Measurements from ENCODE around the gene EDA.

The EDA gene

GRCh38 chrX:70043685-70044084 is 427.8 kb downstream of the EDA start:
- no peaks in the 10 kb centered on the region for H3K36me3 Mint-ChIP-seq
- no peak overlapping the region for H3K27ac Mint-ChIP-seq
- no peaks in the 10 kb centered on the region for H3K9me3 Mint-ChIP-seq
- no peaks in the 10 kb centered on the region for H3K4me1 Mint-ChIP-seq
- H3K4me3 Mint-ChIP-seq, result no peak overlapping the region
- H3K27me3 Mint-ChIP-seq, result no peaks in the 10 kb centered on the region

GRCh38 chrX:70044541-70045245 is 428.8 kb downstream of the EDA start:
- no peaks in the 10 kb centered on the region for H3K4me1 Mint-ChIP-seq
- H3K9me3 Mint-ChIP-seq, result no peaks in the 10 kb centered on the region
- no peak overlapping the region for H3K27ac Mint-ChIP-seq
- H3K36me3 Mint-ChIP-seq, result no peaks in the 10 kb centered on the region
- H3K4me3 Mint-ChIP-seq, result no peak overlapping the region
- no peaks in the 10 kb centered on the region for H3K27me3 Mint-ChIP-seq

DNA sequence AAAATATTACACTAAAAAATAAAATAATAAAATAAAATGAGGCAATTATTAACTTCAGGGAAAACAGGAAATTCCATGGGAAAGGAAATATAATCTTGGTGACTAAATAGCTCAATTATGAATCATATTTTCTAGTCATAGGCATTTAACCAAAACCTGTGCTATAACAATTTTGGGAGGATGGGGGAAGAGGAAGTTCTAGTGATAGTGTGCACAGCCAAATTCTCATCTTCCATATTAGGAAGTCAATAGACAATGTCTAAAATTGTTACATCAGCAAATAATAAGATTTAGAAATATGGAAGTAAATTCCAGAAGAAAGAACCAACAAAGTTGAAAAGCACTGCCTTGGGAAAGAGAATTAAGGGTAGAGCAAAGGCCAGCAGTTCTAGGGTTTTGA is 431.1 kb downstream of the EDA start:
- Mint-ChIP-seq H3K4me3 (no peak overlapping the region), H3K9me3 (no peaks in the 10 kb centered on the region), H3K36me3 (no peaks in the 10 kb centered on the region), H3K27me3 (no peaks in the 10 kb centered on the region), H3K27ac (no peak overlapping the region), H3K4me1 (no peaks in the 10 kb centered on the region)

DNA sequence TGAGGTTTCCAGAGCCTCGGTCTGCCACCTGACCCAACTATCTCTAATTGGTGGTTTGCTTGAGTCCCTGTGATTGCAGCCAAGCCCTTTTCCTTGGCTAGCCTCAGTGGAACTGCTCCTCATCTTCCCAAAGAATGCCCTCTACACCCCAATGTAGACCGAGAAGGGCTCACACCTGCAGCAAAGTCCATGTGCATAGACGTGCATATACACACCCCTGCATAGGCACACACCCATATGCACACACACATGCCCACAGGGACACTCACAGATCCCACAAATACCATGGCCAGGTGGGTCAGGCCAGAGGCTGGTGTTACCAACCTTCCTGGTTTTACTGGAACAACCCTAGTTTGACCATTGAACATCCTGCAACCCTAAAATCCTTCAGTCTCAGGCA is 433.5 kb downstream of the EDA start:
- H3K27ac Mint-ChIP-seq, result no peak overlapping the region
- no peaks in the 10 kb centered on the region for H3K4me1 Mint-ChIP-seq
- H3K36me3 Mint-ChIP-seq, result no peaks in the 10 kb centered on the region
- no peaks in the 10 kb centered on the region for H3K9me3 Mint-ChIP-seq
- no peak overlapping the region for H3K4me3 Mint-ChIP-seq
- no peaks in the 10 kb centered on the region for H3K27me3 Mint-ChIP-seq

DNA sequence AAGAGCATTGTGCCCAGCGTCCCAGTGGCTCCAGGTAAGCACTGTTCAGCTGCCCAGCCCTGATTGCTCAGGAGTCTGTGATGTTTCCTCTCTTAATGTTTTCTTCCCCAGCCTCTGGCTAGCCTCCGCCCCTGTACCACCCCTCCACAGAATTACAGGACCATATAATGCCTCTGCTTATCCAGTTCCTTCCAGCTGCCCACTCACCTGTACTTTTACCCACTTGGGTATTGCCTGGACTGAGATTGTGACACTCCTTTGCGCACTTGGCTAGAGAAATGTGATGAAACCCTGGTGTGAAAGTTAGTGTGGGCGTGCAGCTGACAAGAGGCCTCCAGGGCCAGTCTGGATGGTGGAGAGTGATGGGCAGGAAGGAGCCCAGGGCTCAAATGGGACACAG is 434.0 kb downstream of the EDA start, which contains the start of gene AWAT2:
Gene AWAT2, minus strand, starts transcription at position 14 of the 400 bp plus-strand sequence. Its CDS starts 6 bp downstream, at position 8.
- H3K36me3 Mint-ChIP-seq, result no peaks in the 10 kb centered on the region
- no peak within 1 kb of the TSS for H3K27ac Mint-ChIP-seq
- no peak within 1 kb of the TSS for H3K4me3 Mint-ChIP-seq
- H3K4me1 Mint-ChIP-seq, result no peaks in the 10 kb centered on the region
- H3K9me3 Mint-ChIP-seq, result no peaks in the 10 kb centered on the region
- H3K27me3 Mint-ChIP-seq, result no peaks in the 10 kb centered on the region

DNA sequence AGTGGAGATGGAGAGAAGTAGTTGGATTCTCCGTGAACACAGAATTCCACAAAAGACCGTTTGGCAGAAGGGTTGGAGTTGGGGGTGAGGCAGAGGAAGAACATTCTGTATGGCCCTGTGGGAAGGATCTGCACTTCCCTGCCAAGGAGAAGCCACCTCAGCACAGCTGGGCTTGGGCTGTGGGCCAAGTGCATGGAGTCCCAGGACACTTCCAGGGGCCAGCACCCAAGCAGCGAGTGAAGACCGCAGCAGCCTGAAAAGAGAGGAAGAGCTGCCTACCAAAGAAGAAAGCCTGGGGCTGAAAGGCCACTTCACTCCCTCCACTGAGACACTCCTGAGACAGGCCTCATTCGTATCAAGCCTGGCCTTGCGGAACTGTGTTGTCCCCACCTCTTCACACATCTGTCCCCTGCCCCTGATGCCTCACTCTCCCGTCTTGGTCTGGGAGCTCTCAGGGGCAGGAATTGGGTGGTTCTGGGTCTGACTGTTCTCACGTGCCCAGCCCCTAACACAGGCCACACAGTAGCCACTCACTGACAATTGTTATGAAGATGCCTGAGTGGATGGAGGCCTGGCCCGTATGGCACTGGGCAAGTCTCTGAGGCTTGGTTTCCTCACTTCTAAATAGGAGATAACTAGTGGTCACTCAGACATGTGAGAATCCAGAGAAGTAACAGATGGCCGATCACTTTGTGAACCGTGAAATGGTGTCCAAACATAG is 437.1 kb downstream of the EDA start:
- Mint-ChIP-seq H3K27me3 (no peaks in the 10 kb centered on the region), H3K27ac (no peak overlapping the region), H3K4me3 (no peak overlapping the region), H3K9me3 (no peaks in the 10 kb centered on the region), H3K36me3 (no peaks in the 10 kb centered on the region), H3K4me1 (no peaks in the 10 kb centered on the region)

DNA sequence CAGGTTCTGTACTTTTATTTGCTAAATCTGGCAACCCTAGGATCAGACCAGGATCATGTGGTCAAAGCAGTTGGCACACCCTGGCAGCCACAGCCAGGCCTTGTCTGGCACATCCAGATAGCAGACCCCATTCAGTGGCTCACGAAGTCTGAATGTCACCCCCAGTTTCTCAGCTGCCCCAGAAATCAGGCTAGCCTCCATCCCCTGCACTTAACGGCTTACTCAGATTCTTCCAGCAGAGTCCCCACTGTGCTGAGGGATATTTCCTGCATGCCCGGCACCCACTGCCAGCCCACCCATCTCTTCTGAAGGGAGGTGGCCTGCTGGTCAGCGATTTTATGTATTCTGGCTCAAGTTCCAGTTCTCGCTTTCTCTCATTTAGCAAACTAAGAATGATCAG is 438.5 kb downstream of the EDA start:
- no peak overlapping the region for H3K4me3 Mint-ChIP-seq
- no peaks in the 10 kb centered on the region for H3K4me1 Mint-ChIP-seq
- no peaks in the 10 kb centered on the region for H3K36me3 Mint-ChIP-seq
- no peaks in the 10 kb centered on the region for H3K9me3 Mint-ChIP-seq
- H3K27me3 Mint-ChIP-seq, result no peaks in the 10 kb centered on the region
- H3K27ac Mint-ChIP-seq, result no peak overlapping the region

- H3K27ac Mint-ChIP-seq, result no peak within 1 kb of the TSS
- H3K27me3 Mint-ChIP-seq, result no peaks in the 10 kb centered on the region
- H3K36me3 Mint-ChIP-seq, result no peaks in the 10 kb centered on the region
- no peak within 1 kb of the TSS for H3K4me3 Mint-ChIP-seq
- no peaks in the 10 kb centered on the region for H3K4me1 Mint-ChIP-seq
- no peaks in the 10 kb centered on the region for H3K9me3 Mint-ChIP-seq
Observed at GRCh38 chrX:70062076-70062475, 446.2 kb downstream of the EDA start, which contains the start of gene OTUD6A. Gene OTUD6A, plus strand, starts transcription at chrX:70062457. Its CDS starts 68 bp downstream, at chrX:70062525.

- no peak overlapping the region for H3K27ac Mint-ChIP-seq
- H3K36me3 Mint-ChIP-seq, result no peaks in the 10 kb centered on the region
- no peaks in the 10 kb centered on the region for H3K27me3 Mint-ChIP-seq
- H3K9me3 Mint-ChIP-seq, result no peaks in the 10 kb centered on the region
- no peak overlapping the region for H3K4me3 Mint-ChIP-seq
- no peaks in the 10 kb centered on the region for H3K4me1 Mint-ChIP-seq
Observed at GRCh38 chrX:70062961-70063550, 447.1 kb downstream of the EDA start.

DNA sequence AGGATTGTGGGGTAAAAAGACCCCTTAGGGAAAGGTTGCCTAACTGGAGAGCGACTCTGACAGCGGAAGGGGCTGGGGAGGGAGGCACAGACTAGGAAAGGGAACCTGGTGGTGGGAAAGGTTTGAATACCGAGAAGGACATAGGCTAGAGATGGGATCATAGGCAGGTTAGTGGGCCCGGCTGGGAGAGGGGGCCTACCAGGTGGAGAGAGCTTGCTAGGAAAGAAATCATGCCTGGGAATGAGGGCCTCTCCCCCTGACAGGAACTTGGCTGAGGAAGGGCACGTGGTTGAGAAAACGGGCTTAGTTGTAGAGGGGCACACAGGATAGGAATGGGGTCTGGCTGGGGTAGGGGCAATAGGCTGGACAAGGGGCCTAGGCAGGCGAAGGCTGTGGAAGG is 450.7 kb downstream of the EDA start:
- Mint-ChIP-seq H3K36me3 (no peaks in the 10 kb centered on the region), H3K9me3 (no peaks in the 10 kb centered on the region), H3K27ac (no peak overlapping the region), H3K4me3 (no peak overlapping the region), H3K27me3 (no peaks in the 10 kb centered on the region), H3K4me1 (no peaks in the 10 kb centered on the region)

- Mint-ChIP-seq H3K27me3 (no peaks in the 10 kb centered on the region), H3K4me3 (no peak overlapping the region), H3K9me3 (no peaks in the 10 kb centered on the region), H3K27ac (no peak overlapping the region), H3K4me1 (no peaks in the 10 kb centered on the region), H3K36me3 (no peaks in the 10 kb centered on the region)
Observed at GRCh38 chrX:70079297-70079696, 463.4 kb downstream of the EDA start.

DNA sequence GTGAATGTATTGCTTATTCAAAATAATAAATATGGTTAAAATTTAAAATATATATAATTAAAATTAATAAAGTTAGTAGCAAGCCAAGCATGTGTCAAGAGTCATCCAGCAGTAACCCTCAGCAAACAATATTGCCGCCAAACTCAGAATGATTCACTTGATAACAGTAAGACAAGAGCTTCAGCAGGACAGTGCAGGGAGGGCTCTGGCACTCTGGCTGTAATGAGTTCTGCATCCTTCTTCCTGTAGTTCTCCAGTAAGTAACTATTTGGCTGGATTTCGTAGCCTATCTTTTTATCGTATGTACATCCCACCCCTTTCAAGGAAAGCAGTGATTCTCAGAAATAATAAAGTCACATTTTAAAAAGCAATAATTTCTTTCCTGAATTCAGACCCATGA is 464.0 kb downstream of the EDA start:
- H3K4me1 Mint-ChIP-seq, result no peaks in the 10 kb centered on the region
- H3K27ac Mint-ChIP-seq, result no peak overlapping the region
- no peaks in the 10 kb centered on the region for H3K36me3 Mint-ChIP-seq
- no peak overlapping the region for H3K4me3 Mint-ChIP-seq
- no peaks in the 10 kb centered on the region for H3K27me3 Mint-ChIP-seq
- H3K9me3 Mint-ChIP-seq, result no peaks in the 10 kb centered on the region

DNA sequence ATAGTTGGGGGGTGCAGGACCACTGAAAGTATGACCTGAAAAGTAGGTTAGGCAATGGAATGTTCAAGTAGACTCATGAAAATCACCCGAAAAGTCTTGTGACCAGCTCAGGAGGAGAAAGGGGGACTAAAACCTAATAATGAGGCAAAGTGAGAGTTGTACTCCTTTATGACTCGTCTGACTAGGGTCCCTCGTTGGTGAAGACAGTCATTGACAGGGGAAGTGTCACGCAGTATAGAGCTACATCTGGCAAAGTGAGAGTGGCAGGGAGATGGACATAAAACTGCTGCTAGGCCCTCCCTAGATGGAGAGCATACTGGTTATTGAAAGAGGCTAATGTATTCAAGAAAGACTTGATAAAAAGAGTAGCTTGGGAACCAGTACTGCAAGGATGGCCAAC is 466.8 kb downstream of the EDA start:
- H3K36me3 Mint-ChIP-seq, result no peaks in the 10 kb centered on the region
- no peaks in the 10 kb centered on the region for H3K27me3 Mint-ChIP-seq
- H3K9me3 Mint-ChIP-seq, result no peaks in the 10 kb centered on the region
- H3K4me3 Mint-ChIP-seq, result no peak overlapping the region
- no peak overlapping the region for H3K27ac Mint-ChIP-seq
- no peaks in the 10 kb centered on the region for H3K4me1 Mint-ChIP-seq

DNA sequence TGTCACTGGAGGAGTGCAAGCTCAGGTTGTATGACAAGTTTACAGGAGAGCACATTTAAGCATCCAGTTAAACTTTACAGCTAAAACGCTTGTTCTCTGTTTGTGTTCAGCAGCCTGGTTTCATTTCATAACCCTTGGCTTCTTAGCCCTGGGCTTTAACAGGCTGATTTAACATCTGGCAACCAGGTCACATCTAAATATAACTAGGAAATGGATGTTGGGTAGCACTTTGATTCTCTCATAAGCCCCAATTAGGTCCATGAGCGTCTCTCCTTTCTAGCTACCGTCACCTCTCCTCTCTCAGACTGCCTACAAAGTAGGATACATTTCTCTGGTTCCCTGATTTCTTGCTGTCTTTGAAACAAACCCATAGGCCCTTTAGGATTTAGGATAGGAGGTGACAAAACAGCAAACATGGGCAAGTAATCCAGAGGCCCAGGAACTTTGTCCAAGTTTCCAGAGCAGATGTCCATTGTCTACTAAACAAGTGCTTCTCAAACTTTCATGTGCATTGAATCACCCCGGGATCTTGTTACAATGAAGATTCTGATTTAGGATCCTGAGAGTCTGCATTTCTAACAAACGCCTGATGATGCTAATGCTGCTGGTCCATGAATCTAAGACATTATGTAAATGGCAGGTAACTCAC is 468.8 kb downstream of the EDA start:
- no peaks in the 10 kb centered on the region for H3K27me3 Mint-ChIP-seq
- H3K27ac Mint-ChIP-seq, result no peak overlapping the region
- no peaks in the 10 kb centered on the region for H3K9me3 Mint-ChIP-seq
- H3K36me3 Mint-ChIP-seq, result no peaks in the 10 kb centered on the region
- H3K4me1 Mint-ChIP-seq, result peaks cover 4% of the 10 kb centered on the region
- no peak overlapping the region for H3K4me3 Mint-ChIP-seq

- no peaks in the 10 kb centered on the region for H3K27me3 Mint-ChIP-seq
- no peak overlapping the region for H3K4me3 Mint-ChIP-seq
- H3K27ac Mint-ChIP-seq, result no peak overlapping the region
- H3K36me3 Mint-ChIP-seq, result no peaks in the 10 kb centered on the region
- H3K9me3 Mint-ChIP-seq, result no peaks in the 10 kb centered on the region
- peaks cover 7% of the 10 kb centered on the region for H3K4me1 Mint-ChIP-seq
Observed at GRCh38 chrX:70087857-70088630, 472.1 kb downstream of the EDA start.

Data from activated naive CD4-positive, alpha-beta T cell treated with anti-CD3 and anti-CD28 coated beads, Interleukin-2, amount 50 U/mL, for 24 hours (primary cell).